Measurements from ENCODE around the gene PDE11A.

Gene PDE11A

DNA sequence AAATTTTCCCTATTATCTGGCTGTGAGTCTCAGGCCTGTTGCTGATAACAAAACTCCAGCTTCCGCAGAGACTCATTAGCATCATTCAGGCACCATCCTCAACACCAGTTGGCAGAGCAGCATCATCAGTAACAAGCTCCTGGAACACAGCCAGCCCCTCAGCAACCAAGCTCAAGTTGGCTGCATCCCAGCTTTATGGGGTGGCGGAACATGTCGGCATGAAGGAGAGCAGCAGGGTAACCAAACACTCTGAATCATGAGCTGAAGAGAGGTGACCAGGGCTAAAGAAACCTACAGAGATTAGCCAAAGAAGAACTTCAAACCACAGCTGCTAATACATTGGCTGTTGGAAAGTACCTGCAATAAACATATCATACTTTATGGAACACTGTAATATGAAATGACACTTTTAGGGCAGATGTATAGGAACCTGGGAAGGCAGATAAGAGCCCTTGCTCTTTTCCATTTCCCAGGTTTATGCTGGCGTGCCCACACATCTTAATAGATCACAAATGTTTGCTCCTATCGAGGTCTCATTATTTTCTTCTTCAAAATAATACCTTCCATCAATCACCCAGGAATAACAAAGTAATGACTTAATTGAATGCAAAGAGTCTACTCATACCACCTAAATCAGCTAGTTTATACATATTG, 63.8 kb downstream of the PDE11A start:
- Mint-ChIP-seq H3K9me3 (no peaks in the 10 kb centered on the region), H3K4me1 (ENCODE audit: low read depth) (no peaks in the 10 kb centered on the region), H3K27ac (no peak overlapping the region), H3K27me3 (ENCODE audit: low read depth) (no peaks in the 10 kb centered on the region), H3K36me3 (ENCODE audit: low read depth) (no peaks in the 10 kb centered on the region), H3K4me3 (no peak overlapping the region)

DNA sequence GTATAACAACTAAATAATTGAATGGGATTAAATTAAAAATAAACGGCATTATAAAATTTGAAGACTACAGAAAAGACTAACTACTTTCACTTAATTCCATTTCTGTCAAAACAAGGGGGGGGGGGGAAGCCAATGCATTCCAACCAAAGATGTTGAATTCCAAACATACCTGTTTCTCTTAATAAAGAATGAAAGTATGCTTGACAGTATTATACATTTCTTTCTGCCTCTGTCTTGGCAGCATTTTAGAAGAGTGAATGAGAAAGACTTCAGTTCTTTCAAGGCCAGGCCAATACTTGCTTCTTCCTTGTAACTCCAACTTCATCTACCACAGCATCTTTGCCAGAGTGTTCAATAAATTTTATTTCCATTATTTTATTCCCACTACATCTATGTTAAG, 65.9 kb downstream of the PDE11A start:
- H3K4me3 Mint-ChIP-seq, result no peak overlapping the region
- no peaks in the 10 kb centered on the region for H3K4me1 Mint-ChIP-seq (ENCODE audit: low read depth)
- no peaks in the 10 kb centered on the region for H3K36me3 Mint-ChIP-seq (ENCODE audit: low read depth)

DNA sequence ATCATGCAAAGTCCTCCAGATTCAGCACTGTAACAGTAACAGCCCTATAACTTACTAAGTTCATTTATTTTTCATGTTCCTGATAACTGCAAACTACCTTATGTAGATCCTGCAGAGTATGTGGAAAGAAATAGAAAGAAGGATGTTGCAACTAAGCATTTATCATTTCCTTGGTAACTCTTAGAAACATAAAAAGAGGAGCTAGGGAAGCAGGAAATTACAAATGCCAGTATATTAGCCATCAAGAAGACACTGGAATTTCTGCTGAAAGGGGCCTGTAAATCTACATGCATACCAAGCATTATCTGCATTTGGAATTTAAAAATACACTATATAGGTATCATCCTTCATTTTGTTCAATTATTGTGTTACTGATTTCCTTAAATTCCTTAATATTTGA, 66.8 kb downstream of the PDE11A start:
- Mint-ChIP-seq H3K9me3 (no peaks in the 10 kb centered on the region), H3K27ac (no peak overlapping the region), H3K4me1 (ENCODE audit: low read depth) (no peaks in the 10 kb centered on the region), H3K36me3 (ENCODE audit: low read depth) (no peaks in the 10 kb centered on the region), H3K4me3 (no peak overlapping the region), H3K27me3 (ENCODE audit: low read depth) (no peaks in the 10 kb centered on the region)

More for the DNA sequence above, 65.9 kb downstream of the PDE11A start:
- no peaks in the 10 kb centered on the region for H3K9me3 Mint-ChIP-seq
- no peaks in the 10 kb centered on the region for H3K27me3 Mint-ChIP-seq (ENCODE audit: low read depth)
- no peak overlapping the region for H3K27ac Mint-ChIP-seq

DNA sequence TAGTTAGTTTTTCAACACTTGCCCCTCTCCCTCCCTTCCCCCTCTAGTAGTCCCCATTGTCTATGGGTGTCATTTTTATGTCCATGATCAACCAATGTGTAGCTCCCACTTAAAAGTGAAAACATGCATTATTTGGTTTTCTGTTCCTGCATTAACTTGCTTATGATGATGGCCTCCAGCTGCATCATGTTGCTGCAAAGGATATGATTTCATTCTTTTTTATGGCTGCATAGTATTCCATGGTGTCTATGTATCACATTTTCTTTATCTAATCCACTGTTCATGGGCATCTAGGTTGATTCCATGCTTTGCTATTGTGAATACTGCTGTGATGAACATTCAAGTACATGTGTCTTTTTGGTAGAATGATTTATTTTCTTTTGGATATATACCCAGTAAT, 70.5 kb downstream of the PDE11A start:
- Mint-ChIP-seq H3K4me3 (no peak overlapping the region), H3K9me3 (no peaks in the 10 kb centered on the region), H3K27me3 (ENCODE audit: low read depth) (peaks cover 3% of the 10 kb centered on the region), H3K36me3 (ENCODE audit: low read depth) (no peaks in the 10 kb centered on the region), H3K27ac (no peak overlapping the region), H3K4me1 (ENCODE audit: low read depth) (no peaks in the 10 kb centered on the region)

DNA sequence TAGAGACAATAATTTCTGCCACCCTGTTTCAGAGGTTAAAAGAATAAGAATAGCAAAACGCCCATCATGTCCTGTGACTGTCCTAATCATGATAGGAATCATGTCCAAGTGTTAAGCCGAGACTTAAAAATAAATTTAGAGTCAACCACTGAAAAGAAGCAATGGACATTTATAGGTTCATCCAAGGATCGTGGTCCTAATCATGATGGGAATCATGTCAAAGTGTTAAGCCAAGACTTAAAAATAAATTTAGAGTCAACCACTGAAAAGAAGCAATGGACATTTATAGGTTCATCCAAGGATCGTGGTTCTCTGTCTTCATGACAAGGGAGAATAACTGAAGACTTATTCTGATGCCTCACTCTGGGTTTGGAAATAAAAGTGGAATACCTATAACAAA, 73.6 kb downstream of the PDE11A start:
- Mint-ChIP-seq H3K36me3 (ENCODE audit: low read depth) (no peaks in the 10 kb centered on the region), H3K9me3 (no peaks in the 10 kb centered on the region), H3K27ac (no peak overlapping the region), H3K4me3 (no peak overlapping the region), H3K27me3 (ENCODE audit: low read depth) (peaks cover 11% of the 10 kb centered on the region), H3K4me1 (ENCODE audit: low read depth) (no peaks in the 10 kb centered on the region)

DNA sequence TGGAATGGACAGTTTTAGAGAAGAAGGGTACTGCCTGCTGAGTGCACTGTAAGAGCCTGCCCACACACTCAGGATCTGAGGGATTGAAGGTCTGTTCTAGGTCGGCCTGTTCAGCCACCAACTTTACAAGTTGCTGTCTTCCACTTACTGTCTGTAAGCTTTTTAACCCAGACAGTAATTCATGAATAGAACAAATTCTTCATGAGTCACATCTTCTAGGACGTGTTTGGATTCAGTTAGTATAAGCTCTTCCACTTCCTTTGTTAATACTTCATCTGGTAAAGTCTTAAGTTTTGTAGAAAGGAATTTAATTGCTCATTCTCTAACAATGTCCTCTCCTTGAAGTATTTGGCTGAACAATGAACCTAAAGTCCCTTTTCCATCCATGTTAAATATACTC, 74.6 kb downstream of the PDE11A start:
- no peaks in the 10 kb centered on the region for H3K4me1 Mint-ChIP-seq (ENCODE audit: low read depth)
- H3K27ac Mint-ChIP-seq, result no peak overlapping the region
- H3K36me3 Mint-ChIP-seq (ENCODE audit: low read depth), result no peaks in the 10 kb centered on the region
- H3K4me3 Mint-ChIP-seq, result no peak overlapping the region
- peaks cover 11% of the 10 kb centered on the region for H3K27me3 Mint-ChIP-seq (ENCODE audit: low read depth)
- no peaks in the 10 kb centered on the region for H3K9me3 Mint-ChIP-seq

DNA sequence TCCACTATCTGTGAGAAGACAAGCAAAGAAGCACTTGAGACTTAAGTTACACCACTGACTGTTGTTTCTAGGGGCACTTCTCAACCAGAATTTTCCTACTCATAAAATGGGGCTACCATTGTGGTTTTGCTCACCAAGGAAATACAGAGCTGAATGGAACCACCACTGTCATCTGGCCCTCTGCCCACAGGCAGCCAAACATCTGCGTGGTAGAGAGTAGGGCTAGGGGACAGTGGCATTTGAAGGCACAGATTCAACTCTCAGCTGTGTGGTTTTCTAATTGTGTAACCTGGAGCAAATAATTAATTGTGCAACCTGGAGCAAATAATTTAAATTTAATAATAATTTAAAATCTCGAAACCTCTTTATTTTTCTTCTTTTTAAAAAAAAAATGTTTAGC, 79.6 kb downstream of the PDE11A start:
- H3K4me3 Mint-ChIP-seq, result no peak overlapping the region

DNA sequence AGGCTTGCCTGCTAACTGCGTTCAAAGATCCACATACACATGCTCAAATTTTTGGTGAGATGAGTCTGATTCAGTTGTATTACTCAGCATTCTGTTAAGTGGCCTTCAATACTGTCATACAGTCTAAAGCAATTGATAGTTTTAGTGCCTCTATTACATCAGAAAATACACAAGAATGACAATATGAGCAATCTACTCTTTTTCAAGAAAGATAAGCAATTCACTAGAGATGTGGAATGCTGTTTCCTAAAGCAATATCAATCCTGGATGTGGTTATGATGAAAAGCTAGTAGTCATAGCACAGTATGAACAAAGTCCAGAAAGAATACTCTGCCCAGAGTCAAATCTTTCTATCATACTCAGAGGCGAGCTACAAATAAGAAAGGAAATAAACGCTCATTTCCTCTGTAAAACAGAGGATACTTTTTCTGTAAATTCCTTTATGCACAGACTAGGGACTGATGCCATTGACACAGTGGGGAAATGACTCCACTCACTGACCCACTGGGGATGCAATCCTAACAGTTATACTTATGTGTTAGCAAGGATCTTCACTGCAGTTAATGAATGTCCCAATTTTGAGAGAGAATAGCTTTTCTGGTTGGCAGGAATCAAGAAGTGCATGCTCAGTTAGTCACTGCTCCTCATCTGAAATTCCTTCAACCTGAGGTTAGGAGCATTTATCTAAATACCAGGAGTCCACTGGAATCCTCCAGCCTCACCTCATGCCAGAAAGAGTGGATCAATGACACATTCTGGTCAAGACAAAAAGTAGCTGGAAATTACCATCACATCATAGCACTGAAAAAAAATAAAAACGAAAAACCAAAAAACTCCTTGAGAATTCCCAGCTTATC, 83.3 kb downstream of the PDE11A start:
- Mint-ChIP-seq H3K27me3 (ENCODE audit: low read depth) (peaks cover 4% of the 10 kb centered on the region), H3K9me3 (no peaks in the 10 kb centered on the region)

More for the DNA sequence above, 79.6 kb downstream of the PDE11A start:
- Mint-ChIP-seq H3K4me1 (ENCODE audit: low read depth) (no peaks in the 10 kb centered on the region), H3K27ac (no peak overlapping the region), H3K9me3 (no peaks in the 10 kb centered on the region), H3K36me3 (ENCODE audit: low read depth) (no peaks in the 10 kb centered on the region), H3K27me3 (ENCODE audit: low read depth) (peaks cover 11% of the 10 kb centered on the region)

DNA sequence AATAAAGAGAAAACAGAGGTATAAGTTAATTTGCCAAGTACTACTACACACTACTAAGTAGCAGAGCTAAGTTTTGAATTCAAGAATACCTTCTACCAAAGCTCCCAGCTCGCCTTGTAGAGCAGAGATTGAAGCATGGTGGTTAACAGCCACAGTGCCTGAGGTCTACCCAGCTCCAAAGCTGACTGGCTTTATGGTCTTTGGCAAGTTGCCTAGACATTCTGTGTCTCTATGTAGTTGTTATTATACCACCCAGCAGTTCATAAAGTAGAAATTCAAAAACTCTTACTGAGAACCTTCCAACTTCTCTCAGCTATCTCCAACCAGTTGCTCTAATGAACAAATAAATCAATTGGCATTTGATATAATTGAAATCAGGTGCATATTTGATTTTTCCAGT, 87.8 kb downstream of the PDE11A start:
- Mint-ChIP-seq H3K36me3 (ENCODE audit: low read depth) (no peaks in the 10 kb centered on the region), H3K4me3 (no peak overlapping the region), H3K27ac (no peak overlapping the region), H3K9me3 (no peaks in the 10 kb centered on the region), H3K4me1 (ENCODE audit: low read depth) (no peaks in the 10 kb centered on the region), H3K27me3 (ENCODE audit: low read depth) (peaks cover 5% of the 10 kb centered on the region)

More for the DNA sequence above, 83.3 kb downstream of the PDE11A start:
- Mint-ChIP-seq H3K27ac (no peak overlapping the region), H3K36me3 (ENCODE audit: low read depth) (no peaks in the 10 kb centered on the region), H3K4me3 (no peak overlapping the region), H3K4me1 (ENCODE audit: low read depth) (no peaks in the 10 kb centered on the region)

DNA sequence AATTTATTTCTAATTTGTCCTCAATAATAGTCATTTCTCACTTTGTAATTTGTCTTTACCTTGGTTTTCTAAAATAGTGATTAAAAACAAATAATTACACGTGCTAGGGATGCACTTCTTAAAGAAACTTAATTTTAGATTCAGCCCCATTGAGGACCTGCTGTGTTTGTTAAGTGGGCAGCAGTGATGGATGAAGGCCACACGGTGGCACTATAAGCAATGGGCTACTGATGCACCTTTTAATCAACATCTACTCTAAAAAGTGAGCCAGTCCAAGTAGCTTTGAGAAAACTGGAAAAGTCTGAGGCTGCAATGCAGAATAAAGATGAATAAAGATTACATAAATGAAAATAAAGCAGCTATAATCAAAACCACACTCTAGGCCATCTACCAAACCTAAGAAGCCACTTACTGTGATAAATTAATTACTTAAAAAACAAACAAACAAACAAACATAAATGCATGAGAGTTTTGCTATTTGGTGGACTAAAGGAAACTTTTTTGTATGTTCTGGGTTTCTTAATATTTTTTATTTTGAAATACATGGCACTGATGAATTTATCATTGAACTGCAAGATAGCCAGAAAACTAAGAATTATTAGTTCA, 89.3 kb downstream of the PDE11A start:
- H3K27me3 Mint-ChIP-seq (ENCODE audit: low read depth), result peaks cover 5% of the 10 kb centered on the region
- H3K36me3 Mint-ChIP-seq (ENCODE audit: low read depth), result no peaks in the 10 kb centered on the region

DNA sequence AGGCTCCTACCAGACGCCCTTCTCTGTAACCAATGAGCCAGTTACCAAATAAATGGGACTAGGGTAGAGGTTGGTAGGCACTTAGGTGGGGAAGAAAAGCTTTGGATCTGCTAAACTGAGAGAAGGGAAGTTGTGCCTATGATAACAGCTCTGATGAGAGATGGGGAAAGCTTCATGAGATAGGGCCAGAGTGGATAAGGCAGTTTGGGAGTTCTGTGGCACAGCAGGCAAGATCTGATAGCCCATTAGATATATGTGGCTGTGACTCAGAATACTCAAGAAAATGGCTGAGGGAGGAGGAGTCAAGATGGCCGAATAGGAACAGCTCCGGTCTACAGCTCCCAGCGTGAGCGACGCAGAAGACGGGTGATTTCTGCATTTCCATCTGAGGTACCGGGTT, 99.8 kb downstream of the PDE11A start:
- H3K4me3 Mint-ChIP-seq, result no peak overlapping the region
- H3K36me3 Mint-ChIP-seq (ENCODE audit: low read depth), result no peaks in the 10 kb centered on the region
- no peaks in the 10 kb centered on the region for H3K9me3 Mint-ChIP-seq
- H3K4me1 Mint-ChIP-seq (ENCODE audit: low read depth), result no peaks in the 10 kb centered on the region
- no peak overlapping the region for H3K27ac Mint-ChIP-seq
- no peaks in the 10 kb centered on the region for H3K27me3 Mint-ChIP-seq (ENCODE audit: low read depth)

More for the DNA sequence above, 89.3 kb downstream of the PDE11A start:
- Mint-ChIP-seq H3K27ac (no peak overlapping the region), H3K4me1 (ENCODE audit: low read depth) (no peaks in the 10 kb centered on the region), H3K9me3 (no peaks in the 10 kb centered on the region), H3K4me3 (no peak overlapping the region)

DNA sequence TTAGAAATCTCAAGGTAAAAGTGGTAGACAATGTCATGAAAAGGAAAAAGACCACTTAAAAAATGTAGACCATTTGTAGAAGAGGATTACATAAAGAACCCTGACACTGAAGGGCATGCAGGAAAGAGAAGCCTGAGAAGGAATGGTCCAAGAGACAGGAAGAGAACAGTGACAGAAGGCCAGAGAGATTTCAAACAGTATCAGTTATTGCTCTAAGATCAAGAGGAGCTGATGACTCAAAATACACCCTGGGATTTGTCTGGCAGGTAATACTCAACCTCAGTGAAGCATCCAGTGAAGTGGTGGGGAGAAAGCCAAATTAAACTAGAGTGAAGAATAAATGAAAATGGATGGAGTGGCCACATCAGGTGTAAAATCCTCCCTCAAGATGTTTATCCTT, 100.5 kb downstream of the PDE11A start:
- H3K27me3 Mint-ChIP-seq (ENCODE audit: low read depth), result no peaks in the 10 kb centered on the region
- no peaks in the 10 kb centered on the region for H3K4me1 Mint-ChIP-seq (ENCODE audit: low read depth)
- no peak overlapping the region for H3K4me3 Mint-ChIP-seq
- H3K9me3 Mint-ChIP-seq, result no peaks in the 10 kb centered on the region
- no peaks in the 10 kb centered on the region for H3K36me3 Mint-ChIP-seq (ENCODE audit: low read depth)
- no peak overlapping the region for H3K27ac Mint-ChIP-seq

DNA sequence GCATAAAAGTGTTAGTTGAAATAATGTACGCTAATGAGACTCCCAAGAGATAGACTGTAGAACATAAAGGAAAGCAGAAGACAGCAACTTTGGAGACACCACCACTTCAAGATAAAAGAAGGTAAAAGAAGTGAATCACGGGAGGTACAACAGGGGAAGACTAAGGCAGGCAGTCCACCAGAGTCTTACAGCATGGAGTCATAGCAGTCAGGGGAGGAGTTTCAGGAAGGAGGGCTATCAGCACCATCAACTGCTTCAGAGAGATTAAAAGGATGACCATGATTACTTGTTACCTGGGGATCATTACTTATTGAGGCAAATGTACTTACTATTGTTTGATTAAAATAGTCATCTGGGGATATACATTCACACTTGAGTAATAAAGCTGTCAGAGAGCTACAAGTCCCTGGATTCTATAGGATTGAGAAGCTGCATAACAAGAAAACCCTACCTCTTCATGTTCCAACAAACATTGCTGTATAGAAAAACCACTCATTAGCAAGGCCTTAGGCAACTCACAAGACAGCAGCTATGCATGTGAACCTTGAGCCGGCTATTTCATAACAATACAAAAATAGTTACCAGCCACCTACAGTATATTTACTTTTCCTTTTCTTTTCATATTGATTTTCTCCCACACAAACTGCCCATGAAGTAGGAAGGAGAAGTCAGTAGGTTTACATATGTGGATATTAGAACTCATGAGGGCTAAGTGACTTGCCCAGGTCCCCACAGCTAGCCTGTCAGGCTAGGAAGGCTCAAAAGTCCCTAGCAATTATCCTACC, 101.7 kb downstream of the PDE11A start:
- Mint-ChIP-seq H3K4me1 (ENCODE audit: low read depth) (no peaks in the 10 kb centered on the region), H3K36me3 (ENCODE audit: low read depth) (no peaks in the 10 kb centered on the region), H3K27me3 (ENCODE audit: low read depth) (no peaks in the 10 kb centered on the region), H3K27ac (no peak overlapping the region), H3K4me3 (no peak overlapping the region), H3K9me3 (no peaks in the 10 kb centered on the region)

DNA sequence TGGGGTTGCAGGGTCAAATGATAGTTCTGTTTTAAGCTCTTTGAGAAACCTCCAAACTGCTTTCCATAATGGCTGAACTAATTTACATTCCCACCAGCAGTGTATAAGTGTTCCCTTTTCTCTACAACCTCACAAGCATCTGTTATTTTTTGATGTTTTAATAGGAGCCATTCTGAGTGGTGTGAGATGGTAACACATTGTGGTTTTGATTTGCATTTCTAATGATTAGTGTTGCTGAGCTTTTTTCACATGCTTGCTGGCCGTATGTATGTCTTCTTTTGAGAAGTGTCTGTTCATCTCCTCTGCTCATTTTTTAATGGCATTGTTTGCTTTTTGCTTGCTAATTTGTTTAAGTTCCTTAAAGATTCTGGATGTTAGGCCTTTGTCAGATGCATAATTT, 107.7 kb downstream of the PDE11A start:
- no peak overlapping the region for H3K27ac Mint-ChIP-seq
- no peak overlapping the region for H3K4me3 Mint-ChIP-seq
- H3K36me3 Mint-ChIP-seq (ENCODE audit: low read depth), result no peaks in the 10 kb centered on the region
- H3K9me3 Mint-ChIP-seq, result no peaks in the 10 kb centered on the region
- H3K4me1 Mint-ChIP-seq (ENCODE audit: low read depth), result no peaks in the 10 kb centered on the region
- H3K27me3 Mint-ChIP-seq (ENCODE audit: low read depth), result peaks cover 5% of the 10 kb centered on the region
